IPS-15b (cell line): ENCODE data around the gene HDLBP.
"Not testable (repeated sequence)": the region's sequence is repeated elsewhere in the genome, so short reads cannot be mapped to it uniquely, and the experiment has no call there.

ENCODE experiments used
- H3K27me3 ChIP-seq: one replicate; pipeline ENCODE4 v1.6.1; 2013; ENCODE audit warnings: low read length; ENCODE audit not compliant: control insufficient read depth, insufficient read depth
- H3K36me3 ChIP-seq: one replicate; pipeline ENCODE4 v1.6.1; 2013; ENCODE audit warnings: low read length; ENCODE audit not compliant: control insufficient read depth, insufficient read depth
- H3K4me1 ChIP-seq: one replicate; pipeline ENCODE4 v1.6.1; 2013; ENCODE audit warnings: mild to moderate bottlenecking, low read length; ENCODE audit not compliant: control insufficient read depth, insufficient read depth
- H3K4me3 ChIP-seq: one replicate; pipeline ENCODE4 v1.5.1; 2013; ENCODE audit warnings: low read depth, low read length
- H3K9ac ChIP-seq: one replicate; pipeline ENCODE4 v1.6.1; 2013; ENCODE audit warnings: low read depth, mild to moderate bottlenecking, low read length
- H3K9me3 ChIP-seq: one replicate; pipeline ENCODE4 v1.6.1; 2013; ENCODE audit warnings: mild to moderate bottlenecking, low read length; ENCODE audit not compliant: control insufficient read depth, insufficient read depth

HDLBP gene

DNA sequence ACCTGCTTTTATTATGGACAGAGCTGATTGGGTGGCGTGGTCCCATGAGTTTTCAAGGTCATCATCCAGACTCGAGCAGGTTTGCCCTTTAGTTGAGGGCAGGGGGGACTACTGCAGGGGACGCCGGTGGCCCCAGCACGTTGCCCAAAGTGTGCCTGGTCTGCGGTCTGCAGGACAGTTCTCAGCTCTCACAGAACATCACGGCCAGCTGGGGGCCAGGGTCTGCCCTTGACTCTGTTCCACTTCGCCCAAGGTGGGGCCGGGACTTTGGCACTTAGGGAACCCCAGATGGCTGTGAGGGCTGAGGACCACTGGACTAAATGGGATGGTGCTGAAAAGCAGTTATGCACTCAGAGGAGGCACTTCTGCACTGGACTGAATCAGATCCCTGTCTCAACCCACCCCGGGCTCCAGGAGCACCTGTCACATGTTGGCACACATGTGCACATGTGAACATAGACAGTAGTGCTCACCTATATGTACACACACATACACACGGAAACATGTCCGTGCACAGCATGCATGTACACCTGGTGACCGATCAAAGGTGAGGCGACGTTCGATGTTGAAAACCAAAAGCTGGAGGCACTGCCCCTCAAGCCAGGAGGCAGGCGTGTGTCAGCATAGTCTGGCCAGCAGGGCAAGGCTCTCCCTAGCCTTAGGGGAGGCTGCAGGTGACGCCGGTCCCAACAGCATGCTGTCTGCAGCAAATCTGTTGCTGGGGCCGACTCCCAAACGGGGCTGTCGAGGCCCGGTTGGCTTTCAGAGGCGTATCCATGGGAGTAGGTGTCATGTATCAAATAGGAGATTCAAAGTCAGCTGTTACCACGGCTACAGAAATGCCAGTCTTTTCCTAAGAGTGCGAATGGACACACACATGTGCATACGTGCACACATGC, 116.8 kb downstream of the HDLBP start:
- no peaks in the 10 kb centered on the region for H3K4me1 ChIP-seq
- no peaks in the 10 kb centered on the region for H3K9me3 ChIP-seq
- no peak overlapping the region for H3K4me3 ChIP-seq
- no peaks in the 10 kb centered on the region for H3K27me3 ChIP-seq
- H3K36me3 ChIP-seq: no peaks in the 10 kb centered on the region
- H3K9ac ChIP-seq: no peak overlapping the region

DNA sequence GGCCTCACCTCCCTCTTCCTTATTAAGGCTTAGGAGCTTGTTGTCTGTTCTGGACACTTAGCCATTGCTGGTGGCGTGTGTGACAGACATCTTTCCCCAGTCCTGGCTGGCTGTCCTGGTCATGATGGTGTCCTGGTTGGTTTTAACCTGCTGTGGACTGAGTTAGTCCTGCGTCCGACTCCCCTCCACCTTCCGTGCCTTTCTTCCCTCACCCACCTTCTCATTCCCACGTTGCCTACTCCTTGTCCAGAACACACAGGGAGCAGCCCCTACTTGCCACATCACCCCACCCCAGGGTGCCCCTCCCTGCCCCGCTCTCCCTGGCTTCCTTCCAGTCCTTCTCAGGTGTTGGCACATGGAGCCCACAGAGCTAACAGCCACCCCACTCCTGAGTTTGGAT, 117.5 kb downstream of the HDLBP start:
- Histone ChIP-seq H3K27me3 (no peaks in the 10 kb centered on the region), H3K9me3 (no peaks in the 10 kb centered on the region), H3K4me1 (no peaks in the 10 kb centered on the region), H3K4me3 (no peak overlapping the region), H3K9ac (no peak overlapping the region), H3K36me3 (no peaks in the 10 kb centered on the region)

DNA sequence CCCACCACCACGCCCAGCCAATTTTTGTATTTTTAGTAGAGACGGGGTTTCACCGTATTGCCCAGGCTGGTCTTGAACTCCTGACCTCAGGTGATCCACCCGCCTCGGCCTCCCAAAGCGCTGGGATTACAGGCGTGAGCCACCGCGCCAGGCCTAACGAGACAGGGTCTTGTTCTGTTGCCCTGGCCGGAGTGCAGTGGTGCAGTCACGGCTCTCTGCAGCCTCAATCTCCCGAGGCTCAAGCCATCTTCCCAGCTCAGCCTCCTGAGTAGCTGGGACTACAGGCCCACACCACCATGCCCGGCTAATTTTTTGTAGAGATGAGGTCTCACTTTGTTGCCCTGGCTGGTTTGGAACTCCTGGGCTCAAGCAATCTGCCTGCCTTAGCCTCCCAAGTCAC, 118.2 kb downstream of the HDLBP start:
- H3K27me3 ChIP-seq, H3K4me1 ChIP-seq, H3K9ac ChIP-seq, H3K9me3 ChIP-seq, H3K36me3 ChIP-seq, H3K4me3 ChIP-seq: not testable (repeated sequence)

DNA sequence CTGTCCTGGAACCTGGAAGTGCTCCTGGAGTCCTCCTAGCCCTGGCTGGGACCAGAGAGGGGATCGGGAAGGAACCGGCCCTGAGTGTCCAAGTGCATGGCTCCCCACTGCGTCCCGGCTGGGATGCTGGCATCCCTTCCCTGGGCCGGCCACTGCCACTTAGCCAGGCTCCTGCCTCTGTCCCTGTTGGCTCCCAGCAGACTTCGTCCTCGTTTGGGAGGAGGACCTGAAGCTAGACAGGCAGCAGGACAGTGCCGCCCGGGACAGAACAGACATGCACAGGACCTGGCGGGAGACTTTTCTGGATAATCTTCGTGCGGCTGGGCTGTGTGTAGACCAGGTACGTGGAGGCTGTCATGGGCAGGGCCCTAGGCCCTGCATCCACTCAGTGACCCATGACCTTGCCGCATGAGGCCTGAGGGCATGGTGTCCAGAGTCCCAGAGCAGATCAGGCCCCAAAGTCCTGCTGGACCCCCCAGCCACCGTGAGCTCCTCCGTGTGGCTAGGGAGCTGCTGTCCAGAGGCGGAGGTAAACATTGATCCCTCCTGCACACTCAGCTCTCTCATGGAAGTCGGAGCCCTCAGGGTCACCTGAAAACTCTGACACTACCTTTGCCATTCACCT, 119.9 kb downstream of the HDLBP start:
- Histone ChIP-seq H3K4me1 (no peaks in the 10 kb centered on the region), H3K27me3 (no peaks in the 10 kb centered on the region), H3K9ac (no peak overlapping the region), H3K4me3 (no peak overlapping the region), H3K9me3 (no peaks in the 10 kb centered on the region), H3K36me3 (no peaks in the 10 kb centered on the region)

DNA sequence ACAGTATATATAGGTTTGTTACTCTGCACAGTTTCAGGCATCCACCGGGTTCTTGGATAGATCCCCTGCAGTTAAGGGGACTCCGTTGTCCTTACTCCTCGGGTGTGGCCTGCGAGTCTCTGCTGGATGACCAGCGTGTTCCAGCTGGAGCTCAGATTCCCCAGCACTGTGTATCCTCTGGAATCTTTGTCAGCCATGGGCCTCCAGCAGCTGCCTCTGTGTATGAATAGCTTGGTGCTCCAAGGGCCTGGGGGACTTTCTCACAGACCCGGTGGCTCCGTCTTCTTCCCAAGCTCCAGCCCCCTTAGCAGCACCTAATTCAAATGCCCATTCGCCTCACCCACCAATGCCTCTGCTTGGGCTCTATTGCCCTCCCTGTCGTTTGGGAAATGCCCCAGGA, 120.7 kb downstream of the HDLBP start:
- no peaks in the 10 kb centered on the region for H3K4me1 ChIP-seq
- no peaks in the 10 kb centered on the region for H3K27me3 ChIP-seq
- H3K36me3 ChIP-seq: no peaks in the 10 kb centered on the region
- H3K4me3 ChIP-seq: no peak overlapping the region
- no peak overlapping the region for H3K9ac ChIP-seq
- no peaks in the 10 kb centered on the region for H3K9me3 ChIP-seq

DNA sequence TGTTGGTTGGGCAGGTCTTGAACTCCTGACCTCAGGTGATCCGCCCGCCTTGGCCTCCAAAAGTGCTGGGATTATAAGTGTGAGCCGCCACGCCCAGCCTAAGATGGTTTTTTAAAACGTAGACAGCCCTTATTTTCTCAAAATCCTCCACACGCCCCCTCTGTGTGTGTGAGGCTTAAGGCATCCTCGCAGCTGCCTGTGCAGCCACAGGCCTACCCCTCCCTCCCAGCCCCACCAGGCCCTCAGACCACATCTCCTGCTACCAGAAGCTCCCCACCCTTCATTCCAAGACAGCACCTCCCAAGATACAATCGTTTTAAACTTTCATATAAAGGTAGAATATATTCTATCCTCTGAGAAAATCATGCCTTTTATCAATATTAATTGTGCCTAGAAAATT, 122.2 kb downstream of the HDLBP start:
- Histone ChIP-seq H3K4me1 (no peaks in the 10 kb centered on the region), H3K9me3 (no peaks in the 10 kb centered on the region), H3K9ac (no peak overlapping the region), H3K36me3 (no peaks in the 10 kb centered on the region), H3K4me3 (no peak overlapping the region), H3K27me3 (no peaks in the 10 kb centered on the region)

DNA sequence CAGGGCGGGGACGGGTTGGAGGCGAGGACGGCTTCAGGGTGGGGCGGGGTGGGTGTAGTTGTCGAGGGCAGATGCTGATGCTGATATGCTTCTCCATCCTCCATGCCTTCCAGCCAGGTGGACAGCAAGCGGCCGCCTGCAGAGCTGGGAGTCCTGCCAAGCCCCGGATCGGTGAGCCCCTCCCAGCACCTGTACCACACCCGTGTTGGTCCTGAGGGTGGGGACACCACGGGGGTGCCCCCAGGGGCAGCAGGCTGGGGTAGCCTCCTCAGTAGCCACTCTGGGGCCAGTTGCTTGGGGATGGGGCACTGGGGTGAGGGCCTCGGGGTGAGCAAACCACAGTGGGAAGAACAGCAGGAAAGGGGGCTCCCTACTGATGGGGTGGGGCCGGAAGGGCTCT, 124.4 kb downstream of the HDLBP start:
- Histone ChIP-seq H3K27me3 (no peaks in the 10 kb centered on the region), H3K9me3 (no peaks in the 10 kb centered on the region), H3K9ac (no peak overlapping the region), H3K36me3 (no peaks in the 10 kb centered on the region), H3K4me1 (peaks cover 4% of the 10 kb centered on the region), H3K4me3 (no peak overlapping the region)

DNA sequence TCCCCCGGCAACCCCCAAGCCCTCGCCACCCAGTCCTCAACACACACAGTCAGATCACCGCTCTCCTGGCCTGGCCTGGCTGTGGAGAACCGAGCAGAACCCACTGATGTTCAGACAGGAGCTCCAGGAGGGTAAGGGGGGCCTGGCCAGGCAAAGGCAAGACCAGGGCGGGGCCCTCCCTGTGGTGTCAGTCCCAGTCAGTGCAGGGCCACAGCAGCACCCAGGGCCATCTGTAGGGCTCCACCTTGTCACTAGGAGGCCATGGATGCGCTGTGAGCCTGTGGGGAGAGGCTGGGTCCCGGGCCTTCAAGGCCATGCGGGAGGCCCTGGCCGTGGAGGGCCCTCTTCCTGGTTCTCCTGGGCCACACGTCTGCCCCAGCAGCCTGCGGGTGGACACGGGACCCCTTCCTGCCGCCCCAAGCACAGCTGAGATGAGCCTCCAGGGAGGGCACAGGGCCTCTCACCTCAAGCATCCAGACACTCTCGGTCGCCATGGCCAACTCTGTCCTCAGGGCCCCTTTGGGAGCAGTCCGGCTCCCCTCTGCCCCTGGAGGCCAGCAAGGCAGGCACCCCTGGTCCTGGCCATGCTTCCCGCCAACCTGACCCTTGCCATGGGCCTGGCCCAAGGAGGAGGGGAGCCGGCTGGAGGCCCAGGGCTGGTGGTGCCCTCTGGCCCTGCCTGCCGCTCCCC, 125.0 kb downstream of the HDLBP start:
- Histone ChIP-seq H3K4me3 (no peak overlapping the region), H3K27me3 (no peaks in the 10 kb centered on the region), H3K9me3 (no peaks in the 10 kb centered on the region), H3K36me3 (no peaks in the 10 kb centered on the region), H3K4me1 (peaks cover 4% of the 10 kb centered on the region), H3K9ac (no peak overlapping the region)

DNA sequence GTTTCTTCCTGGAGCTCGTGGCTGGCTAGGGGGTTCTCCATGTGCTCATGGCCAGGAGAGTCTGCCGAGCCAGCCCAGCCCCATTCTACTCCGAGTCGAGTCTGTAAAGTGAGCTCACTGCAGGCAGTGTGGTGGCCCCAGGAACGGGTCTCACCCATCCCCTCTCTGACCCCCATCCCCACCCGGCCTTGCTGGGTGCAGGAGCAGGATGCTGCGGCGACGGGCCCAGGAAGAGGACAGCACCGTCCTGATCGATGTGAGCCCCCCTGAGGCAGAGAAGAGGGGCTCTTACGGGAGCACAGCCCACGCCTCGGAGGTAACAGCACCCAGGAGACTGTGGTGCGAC, 125.6 kb downstream of the HDLBP start:
- no peak overlapping the region for H3K9ac ChIP-seq
- H3K4me1 ChIP-seq: peaks cover 4% of the 10 kb centered on the region
- H3K9me3 ChIP-seq: no peaks in the 10 kb centered on the region
- H3K4me3 ChIP-seq: no peak overlapping the region
- H3K36me3 ChIP-seq: no peaks in the 10 kb centered on the region
- no peaks in the 10 kb centered on the region for H3K27me3 ChIP-seq

DNA sequence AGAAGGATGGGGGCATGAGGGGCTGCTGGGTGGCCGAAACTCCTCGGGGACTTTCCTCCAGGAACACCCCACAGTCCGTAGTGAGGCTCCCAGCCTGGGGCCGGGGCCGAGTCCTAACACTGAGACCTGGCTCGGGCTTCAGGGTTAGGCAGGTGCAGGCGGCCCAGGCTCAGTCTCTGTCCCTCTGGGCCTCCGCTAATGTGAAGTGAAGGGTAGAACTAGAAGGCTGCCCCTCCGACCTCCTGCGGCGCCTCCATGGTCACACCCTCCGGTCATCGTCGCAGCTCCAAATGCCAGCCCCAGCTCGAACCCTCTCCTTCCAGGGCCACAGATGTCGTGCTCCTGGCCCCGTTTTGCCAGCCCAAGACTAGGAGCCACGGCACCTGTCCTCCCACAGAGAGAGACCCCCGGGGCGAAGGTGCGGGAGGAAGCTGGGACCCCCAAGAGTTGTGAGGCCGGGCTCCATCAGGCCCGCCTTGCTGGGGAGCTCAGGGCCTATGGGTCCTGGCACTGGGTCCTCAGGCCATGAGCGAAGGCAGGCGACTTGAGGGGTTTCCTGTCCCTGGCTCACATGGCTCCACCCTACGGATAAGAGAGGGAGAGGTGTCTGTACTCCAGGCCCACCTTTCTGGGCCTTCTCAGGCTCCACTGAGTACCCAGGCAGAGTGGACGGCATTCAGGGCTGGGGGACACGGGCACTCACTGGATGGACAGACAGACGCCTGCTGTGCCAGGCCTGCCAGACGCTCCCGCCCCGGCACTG, 126.2 kb downstream of the HDLBP start:
- H3K4me3 ChIP-seq: no peak overlapping the region
- no peaks in the 10 kb centered on the region for H3K27me3 ChIP-seq
- H3K9ac ChIP-seq: no peak overlapping the region

DNA sequence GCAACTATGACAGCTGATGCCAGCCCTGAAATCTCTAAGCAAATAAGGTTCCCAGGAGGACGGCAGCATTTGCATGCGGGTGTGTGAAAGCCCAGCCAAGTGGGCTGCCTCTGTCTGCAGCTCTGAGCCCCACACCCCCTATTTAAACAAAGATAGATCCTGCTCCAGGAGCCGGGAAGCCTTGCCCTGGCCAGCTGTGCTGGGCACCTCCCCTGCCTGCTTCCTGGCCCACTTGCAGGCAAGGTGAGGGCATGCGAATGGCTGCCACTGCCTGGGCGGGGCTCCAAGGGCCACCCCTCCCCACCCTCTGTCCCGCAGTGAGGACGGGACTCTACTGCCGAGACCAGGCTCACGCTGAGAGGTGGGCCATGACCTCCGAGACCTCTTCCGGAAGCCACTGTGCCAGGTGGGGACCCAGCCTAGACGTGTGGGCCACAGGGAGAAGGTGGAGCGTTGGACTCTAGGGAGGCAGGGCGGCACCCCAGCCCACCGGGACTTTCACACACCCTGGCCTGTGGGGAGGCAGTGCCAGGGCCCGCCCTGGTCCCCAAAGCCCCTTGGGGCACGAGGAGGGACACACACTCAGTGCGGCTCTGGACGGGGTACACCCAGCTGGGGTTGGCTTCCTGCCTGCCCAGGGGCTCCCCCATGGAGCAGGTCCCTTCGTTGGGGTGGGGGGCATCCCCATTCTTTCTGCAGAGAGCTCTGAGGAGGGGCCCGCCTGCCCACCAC, 126.9 kb downstream of the HDLBP start, which contains the start of gene ANO7:
ANO7 (plus strand) TSS at position 317 of the 732 bp plus-strand sequence. CDS start 1,387 bp downstream, outside the sequence.
- Histone ChIP-seq H3K9me3 (no peaks in the 10 kb centered on the region), H3K27me3 (no peaks in the 10 kb centered on the region), H3K36me3 (no peaks in the 10 kb centered on the region), H3K9ac (no peak within 1 kb of the TSS), H3K4me1 (peaks cover 4% of the 10 kb centered on the region), H3K4me3 (no peak within 1 kb of the TSS)

More for the DNA sequence above, 126.2 kb downstream of the HDLBP start:
- Histone ChIP-seq H3K36me3 (no peaks in the 10 kb centered on the region), H3K4me1 (peaks cover 4% of the 10 kb centered on the region), H3K9me3 (no peaks in the 10 kb centered on the region)
